Upper lobe of left lung (tissue), 6 donors: Measurements from ENCODE around the gene RAB34. TPM values are rescaled to one million over a fixed set of nuclear protein-coding genes. Genes with fewer than 3 reads are reported as not detected.

Experiments used
- ATAC-seq, 2 donors: fragments of 200-7000 bp; cut with Tn5 transposase; one replicate each; pipeline ENCODE4 v1.9.1; 2022; ENCODE audit warnings: mild to moderate bottlenecking in 2 of 2, moderate library complexity in 2 of 2; ENCODE audit not compliant: low FRiP score in 2 of 2
- DNase-seq, 2 donors: peaks; one replicate each; pipeline ENCODE4 v3.0.0-alpha.2; 2019 to 2020
- H3K27ac ChIP-seq, 4 donors: fragments of 200-600 bp; sonication (generic); one replicate each; pipeline ENCODE4 v1.5.1; 2016 to 2019
- H3K27me3 ChIP-seq, 4 donors: fragments of 200-600 bp; sonication (generic); one replicate each; pipeline ENCODE4 v1.5.1; 2017 to 2019
- H3K36me3 ChIP-seq, 4 donors: fragments of 200-600 bp; sonication (generic); one replicate each; pipeline ENCODE4 v1.5.1; 2016 to 2019
- H3K4me1 ChIP-seq, 4 donors: fragments of 200-600 bp; sonication (generic); one replicate each; pipeline ENCODE4 v1.5.1; 2018 to 2019
- H3K4me3 ChIP-seq, 4 donors: fragments of 200-600 bp; sonication (generic); one replicate each; pipeline ENCODE4 v1.5.1; 2017 to 2019; ENCODE audit warnings: mild to moderate bottlenecking in 2 of 4, moderate library complexity in 1 of 4
- H3K9me3 ChIP-seq, 4 donors: fragments of 200-600 bp; sonication (generic); one replicate each; pipeline ENCODE4 v1.5.1; 2018 to 2019
- POLR2A ChIP-seq, 4 donors: fragments of 450-650 bp; IDR thresholded peaks; one replicate each; pipeline ENCODE4 v1.5.1; 2016 to 2017; ENCODE audit warnings: antibody characterized with exemption in 4 of 4, mild to moderate bottlenecking in 2 of 4
- POLR2AphosphoS5 ChIP-seq, 2 donors: sonication (generic); formaldehyde crosslinking; IDR thresholded peaks; one replicate each; pipeline ENCODE4 v1.5.1; 2017; ENCODE audit warnings: antibody characterized with exemption in 2 of 2
- WGBS, 2 donors: methylation state at CpG; one replicate each; pipeline ENCODE4 v1.1.5; 2017 to 2018; 5-methylcytosine and 5-hydroxymethylcytosine counted together
- small RNA-seq, 4 donors: library from RNA; depleted of rRNA; stranded (forward); fragments of <200 nt; gene quantifications; one replicate each; pipeline ENCODE3, GENCODE V24; 2016
- total RNA-seq, 6 donors: library from RNA; depleted of rRNA in 4 of 6; stranded (reverse); fragments of >200 nt in 4 of 6; gene quantifications; one replicate each; pipeline versions ENCODE4 v1.1.0 to v1.2.1, GENCODE V29; 2016 to 2021
- donor health status: DM: no; HTN: no; CAD: no; lungs with moderate emphysema.
- donor health status: DM: no; HTN: yes; CAD: no; lungs with severe emphysema.

RAB34 gene
- total RNA-seq, 6 donors from 2014 or later: 69.5 to 123 (median 85.5) TPM

DNA sequence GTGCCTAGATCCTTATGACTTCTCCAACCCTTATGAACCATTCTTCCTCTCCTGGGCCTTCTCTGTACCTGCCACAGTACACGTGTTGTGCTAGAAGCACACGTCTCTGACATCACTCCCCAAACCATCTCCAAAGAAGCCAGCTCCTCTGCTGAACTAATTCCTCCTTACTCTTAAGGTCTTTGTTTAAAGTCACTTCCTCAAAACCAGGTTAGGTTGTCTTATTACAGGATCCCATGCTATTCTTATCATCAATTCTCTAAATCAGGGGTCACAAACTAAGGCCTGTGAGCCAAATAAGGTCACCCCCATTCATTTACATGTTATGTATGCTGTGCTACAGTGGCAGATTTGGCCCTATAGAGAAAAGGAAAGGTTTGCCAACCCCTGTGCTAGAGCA is 51.7 kb downstream of the RAB34 start:
- no peak overlapping the region for H3K4me3 ChIP-seq
- DNase-seq (no peak), ATAC-seq (no peak)
- TF ChIP-seq POLR2A (IDR thresholded peaks at IDR 0.05) (no peak), POLR2AphosphoS5 (IDR thresholded peaks at IDR 0.05) (no peak)
- 87 to 90% methylated on average over 2 of the region's 2 CpGs for WGBS, 2 donors
- H3K27me3 ChIP-seq: no peaks in the 10 kb centered on the region
- H3K4me1 ChIP-seq: peaks cover 18 to 48% (median 21%) of the 10 kb centered on the region in 4 donors
- no peak overlapping the region for H3K27ac ChIP-seq
- H3K9me3 ChIP-seq: no peaks in the 10 kb centered on the region
- H3K36me3 ChIP-seq: peaks cover 4 to 33% (median 20%) of the 10 kb centered on the region in 4 donors

Small RNA genes lying within 50 kb of the gene (small RNA-seq; reads per million reads assigned to genes)
- gene SNORD42A (0 reads per million in 4 donors), gene SNORD42B (0 reads per million in 4 donors), gene SNORD4A (0 reads per million in 4 donors), gene SNORD4B (0 reads per million in 4 donors)

Other genes with a start within 250 kb of the RAB34 start
- gene SLC13A2, start 244.2 kb downstream of the RAB34 start, total RNA-seq: under 1 TPM in 3 of 6 donors, not detected in 3; 0.10 to 0.61 (median 0.14) TPM
- gene FOXN1, start 211.5 kb downstream of the RAB34 start, total RNA-seq: under 1 TPM in 2 of 6 donors, not detected in 4; 0.07 to 0.54 TPM
- 10 to 100 TPM; 17.0 to 43.0 (median 25.6) TPM for gene UNC119, start 165.2 kb downstream of the RAB34 start, total RNA-seq
- gene PIGS, start 146.3 kb downstream of the RAB34 start, total RNA-seq: 10 to 100 TPM; 36.7 to 69.6 (median 58.1) TPM
- gene ALDOC, start 141.0 kb downstream of the RAB34 start, total RNA-seq: 10 to 100 TPM in 5 of 6 donors, 1 to 10 TPM in 1; 6.3 to 19.2 (median 14.2) TPM
- 10 to 100 TPM in 1 of 6 donors, 1 to 10 TPM in 5; 4.4 to 34.6 (median 7.4) TPM for gene SPAG5, start 118.8 kb downstream of the RAB34 start, total RNA-seq
- 10 to 100 TPM in 3 of 6 donors, 1 to 10 TPM in 3; 7.9 to 49.2 (median 11.7) TPM for gene RSKR, start 103.7 kb downstream of the RAB34 start, total RNA-seq
- 100 to 1,000 TPM in 5 of 6 donors, 10 to 100 TPM in 1; 98.1 to 250 (median 131) TPM for gene BLTP2, start 72.7 kb downstream of the RAB34 start, total RNA-seq
- gene SDF2, start 56.0 kb downstream of the RAB34 start, total RNA-seq: 10 to 100 TPM; 43.2 to 91.1 (median 52.5) TPM
- 100 to 1,000 TPM in 1 of 6 donors, 10 to 100 TPM in 5; 57.3 to 128 (median 71.5) TPM for gene SUPT6H, start 55.7 kb downstream of the RAB34 start, total RNA-seq
- 10 to 100 TPM in 2 of 6 donors, 1 to 10 TPM in 4; 1.2 to 11.5 (median 3.4) TPM for gene PROCA1, start 6.0 kb downstream of the RAB34 start, total RNA-seq
- gene RPL23A, start 2.1 kb upstream of the RAB34 start, total RNA-seq: 1,000 to 10,000 TPM in 2 of 6 donors, 100 to 1,000 TPM in 4; 206 to 1,142 (median 416) TPM
- gene TLCD1, start 8.4 kb upstream of the RAB34 start, total RNA-seq: 10 to 100 TPM in 3 of 6 donors, 1 to 10 TPM in 3; 4.1 to 25.8 (median 14.1) TPM
- 10 to 100 TPM in 3 of 6 donors, 1 to 10 TPM in 3; 3.5 to 34.6 (median 13.0) TPM for gene NEK8, start 10.9 kb upstream of the RAB34 start, total RNA-seq
- gene TRAF4, start 26.1 kb upstream of the RAB34 start, total RNA-seq: 10 to 100 TPM; 34.8 to 84.9 (median 64.1) TPM
- 10 to 100 TPM; 16.8 to 23.1 (median 20.1) TPM for gene FAM222B, start 124.9 kb upstream of the RAB34 start, total RNA-seq
- gene ERAL1, start 137.1 kb upstream of the RAB34 start, total RNA-seq: 10 to 100 TPM; 22.4 to 41.3 (median 27.7) TPM
- 100 to 1,000 TPM in 2 of 6 donors, 10 to 100 TPM in 4; 75.4 to 211 (median 85.8) TPM for gene FLOT2, start 179.9 kb upstream of the RAB34 start, total RNA-seq
- 10 to 100 TPM in 5 of 6 donors, 1 to 10 TPM in 1; 2.1 to 21.8 (median 15.0) TPM for gene DHRS13, start 185.2 kb upstream of the RAB34 start, total RNA-seq
- 100 to 1,000 TPM in 1 of 6 donors, 10 to 100 TPM in 5; 38.8 to 103 (median 62.7) TPM for gene PHF12, start 233.7 kb upstream of the RAB34 start, total RNA-seq